ENCODE measurements around the gene ZBTB32.
"Not testable (repeated sequence)": the region's sequence is repeated elsewhere in the genome, so short reads cannot be mapped to it uniquely, and the experiment has no call there.

The ZBTB32 gene, protein sequence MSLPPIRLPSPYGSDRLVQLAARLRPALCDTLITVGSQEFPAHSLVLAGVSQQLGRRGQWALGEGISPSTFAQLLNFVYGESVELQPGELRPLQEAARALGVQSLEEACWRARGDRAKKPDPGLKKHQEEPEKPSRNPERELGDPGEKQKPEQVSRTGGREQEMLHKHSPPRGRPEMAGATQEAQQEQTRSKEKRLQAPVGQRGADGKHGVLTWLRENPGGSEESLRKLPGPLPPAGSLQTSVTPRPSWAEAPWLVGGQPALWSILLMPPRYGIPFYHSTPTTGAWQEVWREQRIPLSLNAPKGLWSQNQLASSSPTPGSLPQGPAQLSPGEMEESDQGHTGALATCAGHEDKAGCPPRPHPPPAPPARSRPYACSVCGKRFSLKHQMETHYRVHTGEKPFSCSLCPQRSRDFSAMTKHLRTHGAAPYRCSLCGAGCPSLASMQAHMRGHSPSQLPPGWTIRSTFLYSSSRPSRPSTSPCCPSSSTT

DNA sequence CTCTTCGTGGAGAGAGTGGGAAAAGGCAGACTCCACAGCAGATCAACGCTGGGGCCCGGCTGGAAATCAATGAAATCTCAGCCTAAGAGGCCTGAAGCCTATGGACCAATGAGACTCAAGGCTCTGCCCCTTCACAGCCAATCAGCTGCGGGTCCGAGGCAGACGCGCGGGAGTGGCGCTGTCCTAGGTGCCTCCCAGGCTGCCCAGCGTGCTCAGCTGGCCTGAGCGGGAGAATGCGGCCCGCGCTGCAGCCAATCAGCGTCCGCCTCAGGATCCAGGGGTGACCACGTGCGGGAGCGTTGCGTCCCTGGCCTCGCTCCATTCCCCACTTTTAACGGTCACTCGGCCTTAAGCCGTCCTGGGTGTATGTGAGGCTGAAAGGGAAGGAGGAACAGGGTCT, at the start of gene ZBTB32:
Gene ZBTB32 (plus strand): TSS at position 341 of the 400 bp plus-strand sequence. CDS start 10,069 bp downstream, outside the sequence.
- no peak within 1 kb of the TSS for H3K27ac ChIP-seq
- POLR2A ChIA-PET (ENCODE audit: low non-redundant PET), result no interaction called here
- CTCF ChIA-PET, result no interaction called here

DNA sequence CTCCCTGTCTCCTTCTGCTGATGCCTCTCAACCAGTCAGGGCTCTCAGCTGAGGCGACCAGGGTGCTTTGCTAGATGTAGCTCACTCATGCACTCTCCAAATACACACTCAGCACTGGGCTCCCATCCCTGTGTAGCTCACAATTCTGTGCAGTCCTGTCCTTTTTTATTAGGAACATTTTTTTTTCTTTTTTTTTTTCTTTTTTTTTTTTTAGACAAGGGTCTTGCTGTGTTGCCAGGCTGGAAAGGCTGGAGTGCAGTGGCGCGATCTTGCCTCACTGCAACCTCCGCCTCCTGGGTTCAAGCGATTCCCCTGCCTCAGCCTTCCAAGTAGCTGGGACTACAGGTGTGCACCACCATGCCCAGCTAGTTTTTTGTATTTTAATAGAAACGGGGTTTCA, 49.5 kb upstream of the ZBTB32 start:
- DNase-seq (ENCODE audit: low spot score); H3K27ac ChIP-seq; CTCF ChIA-PET: not testable (repeated sequence)
- POLR2A ChIA-PET (ENCODE audit: low non-redundant PET), result interaction anchor here (0.6 kb wide), 1 partner anchor 42 kb away, joined by 5 read pairs; no protein-coding TSS in a partner anchor

More for the DNA sequence above, at the start of gene ZBTB32:
- TF ChIP-seq, protein P1, sequence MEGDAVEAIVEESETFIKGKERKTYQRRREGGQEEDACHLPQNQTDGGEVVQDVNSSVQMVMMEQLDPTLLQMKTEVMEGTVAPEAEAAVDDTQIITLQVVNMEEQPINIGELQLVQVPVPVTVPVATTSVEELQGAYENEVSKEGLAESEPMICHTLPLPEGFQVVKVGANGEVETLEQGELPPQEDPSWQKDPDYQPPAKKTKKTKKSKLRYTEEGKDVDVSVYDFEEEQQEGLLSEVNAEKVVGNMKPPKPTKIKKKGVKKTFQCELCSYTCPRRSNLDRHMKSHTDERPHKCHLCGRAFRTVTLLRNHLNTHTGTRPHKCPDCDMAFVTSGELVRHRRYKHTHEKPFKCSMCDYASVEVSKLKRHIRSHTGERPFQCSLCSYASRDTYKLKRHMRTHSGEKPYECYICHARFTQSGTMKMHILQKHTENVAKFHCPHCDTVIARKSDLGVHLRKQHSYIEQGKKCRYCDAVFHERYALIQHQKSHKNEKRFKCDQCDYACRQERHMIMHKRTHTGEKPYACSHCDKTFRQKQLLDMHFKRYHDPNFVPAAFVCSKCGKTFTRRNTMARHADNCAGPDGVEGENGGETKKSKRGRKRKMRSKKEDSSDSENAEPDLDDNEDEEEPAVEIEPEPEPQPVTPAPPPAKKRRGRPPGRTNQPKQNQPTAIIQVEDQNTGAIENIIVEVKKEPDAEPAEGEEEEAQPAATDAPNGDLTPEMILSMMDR (conservative IDR thresholded peaks at IDR 0.05; ENCODE audit: low read depth), result no peak
- DNase-seq (ENCODE audit: low spot score), result peak; percentile 75

DNA sequence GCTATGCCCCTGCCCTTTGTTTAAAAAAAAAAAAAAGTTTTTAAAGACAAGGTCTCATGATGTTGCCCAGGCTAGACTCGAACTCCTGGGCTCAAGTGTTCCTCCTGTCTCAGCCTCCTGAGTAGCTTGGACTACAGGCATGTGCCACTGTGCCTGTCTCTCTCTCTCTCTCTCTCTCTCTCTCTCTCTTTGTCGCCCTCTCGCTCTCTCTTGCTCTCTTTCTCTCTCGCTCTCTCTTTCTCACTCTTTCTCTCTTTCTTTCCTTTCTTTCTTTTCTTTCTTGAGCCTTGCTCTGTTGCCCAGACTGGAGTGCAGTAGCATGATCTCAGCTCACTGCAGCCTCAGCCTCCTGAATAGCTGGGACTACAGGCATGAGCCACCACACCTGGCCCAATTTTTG, 48.8 kb upstream of the ZBTB32 start:
- DNase-seq (ENCODE audit: low spot score), result no peak
- ChIA-PET POLR2A (ENCODE audit: low non-redundant PET) (interaction anchor here (0.6 kb wide), 2 partner anchors 43 to 337 kb away, joined by 3 to 5 read pairs; no protein-coding TSS in a partner anchor), CTCF (interaction anchor here (0.6 kb wide), 1 partner anchor 57 kb away, joined by 3 read pairs; no protein-coding TSS in a partner anchor)
- TF ChIP-seq, protein P1 (conservative IDR thresholded peaks at IDR 0.05; ENCODE audit: low read depth), result no peak
- no peak overlapping the region for H3K27ac ChIP-seq

DNA sequence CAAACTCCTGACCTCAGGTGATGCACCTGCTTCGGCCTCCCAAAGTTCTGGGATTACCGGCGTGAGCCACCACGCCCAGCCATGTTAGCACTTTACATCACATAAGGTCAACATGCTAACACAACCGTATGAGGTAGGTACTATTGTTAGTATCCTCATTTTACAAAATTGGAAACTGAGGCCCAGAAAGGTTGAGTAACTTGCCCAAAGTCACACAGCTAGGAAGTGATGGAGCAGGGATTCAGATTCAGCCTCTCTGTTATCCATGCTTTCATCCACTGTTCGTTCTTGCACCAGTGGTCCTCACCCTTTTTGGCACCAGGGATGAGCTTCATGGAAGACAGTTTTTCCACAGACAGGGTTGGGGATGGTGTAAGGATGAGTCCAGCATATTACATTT, 47.7 kb upstream of the ZBTB32 start:
- TF ChIP-seq, protein P1 (conservative IDR thresholded peaks at IDR 0.05; ENCODE audit: low read depth), result no peak
- POLR2A ChIA-PET (ENCODE audit: low non-redundant PET), result no interaction called here

DNA sequence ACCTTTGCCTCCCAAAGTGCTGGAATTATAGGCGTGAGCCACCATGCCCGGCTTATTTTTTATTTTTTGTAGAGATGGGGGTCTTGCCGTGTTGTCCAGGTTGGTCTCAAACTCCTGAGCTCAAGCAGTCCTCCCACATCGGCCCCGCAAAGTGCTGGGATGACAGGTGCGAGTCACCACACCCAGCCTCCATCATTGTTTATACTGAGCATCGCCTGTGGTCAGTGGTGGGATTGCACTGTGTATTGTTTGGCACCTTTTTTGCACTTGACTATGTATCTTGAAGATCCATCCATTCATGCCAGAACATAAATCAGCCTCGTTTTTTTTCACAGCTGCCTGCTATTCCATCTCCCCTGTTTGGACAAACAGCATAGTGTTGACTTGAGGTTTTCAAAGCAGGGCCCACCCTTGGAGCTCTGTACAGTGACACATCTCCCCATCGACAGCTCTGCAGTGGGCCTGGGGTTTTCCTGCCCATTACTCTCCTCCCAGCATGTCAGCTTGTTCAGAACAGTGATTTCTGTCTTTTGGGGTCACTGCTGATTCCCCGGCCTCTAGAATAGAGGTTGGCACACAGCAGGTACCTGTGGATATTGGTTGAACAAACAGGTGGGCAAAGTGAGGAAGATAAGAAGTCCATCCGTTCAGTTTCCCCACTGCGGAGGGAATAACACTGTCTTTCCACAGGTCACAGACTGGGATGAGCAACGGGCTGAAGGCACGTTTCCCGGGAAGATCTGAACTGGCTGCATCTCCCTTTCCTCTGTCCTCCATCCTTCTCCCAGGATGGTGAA, 46.3 kb upstream of the ZBTB32 start:
- CTCF ChIA-PET, result interaction anchor here (0.5 to 0.9 kb wide), 3 partner anchors 9 to 109 kb away, joined by 3 to 5 read pairs (median 4); no protein-coding TSS in a partner anchor
- DNase-seq (ENCODE audit: low spot score), result no peak
- TF ChIP-seq, protein P1 (conservative IDR thresholded peaks at IDR 0.05; ENCODE audit: low read depth), result no peak
- H3K27ac ChIP-seq, result no peak overlapping the region
- POLR2A ChIA-PET (ENCODE audit: low non-redundant PET), result no interaction called here

More for the DNA sequence above, 47.7 kb upstream of the ZBTB32 start:
- no peak for DNase-seq (ENCODE audit: low spot score)
- H3K27ac ChIP-seq, result no peak overlapping the region
- CTCF ChIA-PET, result interaction anchor here (0.6 kb wide), 1 partner anchor 66 kb away, joined by 3 read pairs; no protein-coding TSS in a partner anchor

DNA sequence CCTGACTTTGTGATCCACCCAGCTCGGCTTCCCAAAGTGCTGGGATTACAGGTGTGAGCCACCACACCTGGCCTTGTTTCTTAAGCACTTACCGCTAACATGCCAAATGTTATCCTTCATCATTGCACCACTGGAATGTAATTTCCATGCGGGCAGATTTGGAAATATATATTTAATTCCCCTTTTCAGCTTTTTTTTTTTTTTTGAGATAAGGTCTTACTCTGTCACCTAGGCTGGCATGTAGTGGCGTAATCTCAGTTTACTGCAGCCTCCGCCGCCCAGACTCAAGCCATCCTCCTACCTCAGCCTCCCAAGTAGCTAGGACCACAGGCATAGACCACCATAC, 42.4 kb upstream of the ZBTB32 start:
- ChIA-PET POLR2A (ENCODE audit: low non-redundant PET) (no interaction called here), CTCF (interaction anchor here (0.5 kb wide), 1 partner anchor 32 kb away, joined by 3 read pairs; no protein-coding TSS in a partner anchor)

More for the DNA sequence above, 42.4 kb upstream of the ZBTB32 start:
- TF ChIP-seq, protein P1 (conservative IDR thresholded peaks at IDR 0.05; ENCODE audit: low read depth), result no peak
- DNase-seq (ENCODE audit: low spot score), result no peak
- peak overlapping the region; percentile 29; the same call in 1 of the 2 replicates for H3K27ac ChIP-seq

Measured in RWPE1 (cell line).